Measurements from ENCODE around the gene SLC9A9. TPM values are rescaled to one million over a fixed set of nuclear protein-coding genes. Genes with fewer than 3 reads are reported as not detected.
"Not testable (repeated sequence)": the region's sequence is repeated elsewhere in the genome, so short reads cannot be mapped to it uniquely, and the experiment has no call there.

Gene SLC9A9
- total RNA-seq, 1 experiment from 2014 or later: 1.5 TPM

- CTCF ChIA-PET: interaction anchor here (0.6 kb wide), 1 partner anchor 49 kb away, joined by 3 read pairs; no protein-coding TSS in a partner anchor
- H3K9me3 Mint-ChIP-seq (ENCODE audit: low read depth, unreplicated experiment): peaks cover 2% of the 10 kb centered on the region
- no peak overlapping the region for H3K4me3 Mint-ChIP-seq (ENCODE audit: low read depth, unreplicated experiment)
- no peaks in the 10 kb centered on the region for H3K36me3 Mint-ChIP-seq (ENCODE audit: insufficient read depth, unreplicated experiment)
- intact Hi-C loops (cut with micrococcal nuclease; ENCODE audit: unreplicated experiment): no loop called here
- no peak for TF ChIP-seq CTCF (IDR thresholded peaks at IDR 0.05; ENCODE audit: unreplicated experiment)
- no TSS peak for BruUV-seq (replicated peaks)
- no peak overlapping the region for H3K27ac Mint-ChIP-seq (ENCODE audit: unreplicated experiment)
- DNase-seq: no peak
- no peaks in the 10 kb centered on the region for H3K27me3 Mint-ChIP-seq (ENCODE audit: unreplicated experiment)
- no peaks in the 10 kb centered on the region for H3K4me1 Mint-ChIP-seq (ENCODE audit: low read depth, unreplicated experiment)
These were observed 147.8 kb downstream of the SLC9A9 start for GRCh38 chr3:143700431-143700975.

GRCh38 chr3:143699424-143699823, 148.8 kb downstream of the SLC9A9 start:
- intact Hi-C loops (cut with micrococcal nuclease; ENCODE audit: unreplicated experiment): no loop called here
- Mint-ChIP-seq H3K27me3 (ENCODE audit: unreplicated experiment) (no peaks in the 10 kb centered on the region), H3K4me3 (ENCODE audit: low read depth, unreplicated experiment) (no peak overlapping the region), H3K9me3 (ENCODE audit: low read depth, unreplicated experiment) (no peaks in the 10 kb centered on the region), H3K27ac (ENCODE audit: unreplicated experiment) (no peak overlapping the region), H3K4me1 (ENCODE audit: low read depth, unreplicated experiment) (no peaks in the 10 kb centered on the region), H3K36me3 (ENCODE audit: insufficient read depth, unreplicated experiment) (no peaks in the 10 kb centered on the region)
- no peak for TF ChIP-seq CTCF (IDR thresholded peaks at IDR 0.05; ENCODE audit: unreplicated experiment)
- no peak for DNase-seq
- BruUV-seq (replicated peaks): no TSS peak
- CTCF ChIA-PET: no interaction called here

- H3K4me1 Mint-ChIP-seq (ENCODE audit: low read depth, unreplicated experiment): no peaks in the 10 kb centered on the region
- intact Hi-C loops (cut with micrococcal nuclease; ENCODE audit: unreplicated experiment): no loop called here
- no peak for DNase-seq
- no peaks in the 10 kb centered on the region for H3K36me3 Mint-ChIP-seq (ENCODE audit: insufficient read depth, unreplicated experiment)
- H3K9me3 Mint-ChIP-seq (ENCODE audit: low read depth, unreplicated experiment): no peaks in the 10 kb centered on the region
- H3K4me3 Mint-ChIP-seq (ENCODE audit: low read depth, unreplicated experiment): no peak overlapping the region
- H3K27ac Mint-ChIP-seq (ENCODE audit: unreplicated experiment): no peak overlapping the region
- TF ChIP-seq CTCF (IDR thresholded peaks at IDR 0.05; ENCODE audit: unreplicated experiment): no peak
- no TSS peak for BruUV-seq (replicated peaks)
- CTCF ChIA-PET: no interaction called here
- no peaks in the 10 kb centered on the region for H3K27me3 Mint-ChIP-seq (ENCODE audit: unreplicated experiment)
These were observed 149.5 kb downstream of the SLC9A9 start for GRCh38 chr3:143698682-143699303.

- no peaks in the 10 kb centered on the region for H3K36me3 Mint-ChIP-seq (ENCODE audit: insufficient read depth, unreplicated experiment)
- BruUV-seq (replicated peaks): no TSS peak
- DNase-seq: no peak
These were observed 150.3 kb downstream of the SLC9A9 start for GRCh38 chr3:143697975-143698374.

GRCh38 chr3:143695333-143695732, 152.9 kb downstream of the SLC9A9 start:
- H3K9me3 Mint-ChIP-seq (ENCODE audit: low read depth, unreplicated experiment); H3K27me3 Mint-ChIP-seq (ENCODE audit: unreplicated experiment); H3K27ac Mint-ChIP-seq (ENCODE audit: unreplicated experiment); BruUV-seq (replicated peaks); H3K4me1 Mint-ChIP-seq (ENCODE audit: low read depth, unreplicated experiment); H3K4me3 Mint-ChIP-seq (ENCODE audit: low read depth, unreplicated experiment); DNase-seq; intact Hi-C loops (cut with micrococcal nuclease; ENCODE audit: unreplicated experiment); H3K36me3 Mint-ChIP-seq (ENCODE audit: insufficient read depth, unreplicated experiment): not testable (repeated sequence)
- CTCF ChIA-PET: interaction anchor here (1.0 kb wide), 1 partner anchor 16 kb away, joined by 3 read pairs; no protein-coding TSS in a partner anchor

More at GRCh38 chr3:143697975-143698374, 150.3 kb downstream of the SLC9A9 start:
- no peak overlapping the region for H3K4me3 Mint-ChIP-seq (ENCODE audit: low read depth, unreplicated experiment)
- CTCF ChIA-PET: no interaction called here
- TF ChIP-seq CTCF (IDR thresholded peaks at IDR 0.05; ENCODE audit: unreplicated experiment): no peak
- intact Hi-C loops (cut with micrococcal nuclease; ENCODE audit: unreplicated experiment): no loop called here
- H3K4me1 Mint-ChIP-seq (ENCODE audit: low read depth, unreplicated experiment): no peaks in the 10 kb centered on the region
- H3K27ac Mint-ChIP-seq (ENCODE audit: unreplicated experiment): no peak overlapping the region
- no peaks in the 10 kb centered on the region for H3K27me3 Mint-ChIP-seq (ENCODE audit: unreplicated experiment)
- no peaks in the 10 kb centered on the region for H3K9me3 Mint-ChIP-seq (ENCODE audit: low read depth, unreplicated experiment)

Measured in Calu3 (cell line).